ENCODE measurements around the gene ATP6V1G1.

- TF ChIP-seq NFIC (IDR thresholded peaks at IDR 0.05) (no peak), FOXM1 (IDR thresholded peaks at IDR 0.05; ENCODE audit: borderline replicate concordance, low read depth) (no peak), TAF1 (IDR thresholded peaks at IDR 0.05; ENCODE audit: low read depth) (no peak), RAD21 (IDR thresholded peaks at IDR 0.05; ENCODE audit: low read depth) (no peak), CEBPB (IDR thresholded peaks at IDR 0.05) (no peak), CREB1 (IDR thresholded peaks at IDR 0.05; ENCODE audit: low read depth) (no peak), EP300 (IDR thresholded peaks at IDR 0.05; ENCODE audit: borderline replicate concordance) (no peak), YY1 (IDR thresholded peaks at IDR 0.05; ENCODE audit: low read depth) (no peak), EGR1 (IDR thresholded peaks at IDR 0.05) (no peak)
- TF ChIP-seq, protein P1, sequence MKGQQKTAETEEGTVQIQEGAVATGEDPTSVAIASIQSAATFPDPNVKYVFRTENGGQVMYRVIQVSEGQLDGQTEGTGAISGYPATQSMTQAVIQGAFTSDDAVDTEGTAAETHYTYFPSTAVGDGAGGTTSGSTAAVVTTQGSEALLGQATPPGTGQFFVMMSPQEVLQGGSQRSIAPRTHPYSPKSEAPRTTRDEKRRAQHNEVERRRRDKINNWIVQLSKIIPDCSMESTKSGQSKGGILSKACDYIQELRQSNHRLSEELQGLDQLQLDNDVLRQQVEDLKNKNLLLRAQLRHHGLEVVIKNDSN (IDR thresholded peaks at IDR 0.05) = no peak
- TF ChIP-seq, protein P2, sequence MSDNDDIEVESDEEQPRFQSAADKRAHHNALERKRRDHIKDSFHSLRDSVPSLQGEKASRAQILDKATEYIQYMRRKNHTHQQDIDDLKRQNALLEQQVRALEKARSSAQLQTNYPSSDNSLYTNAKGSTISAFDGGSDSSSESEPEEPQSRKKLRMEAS (IDR thresholded peaks at IDR 0.05) = no peak
- TF ChIP-seq, protein P3, sequence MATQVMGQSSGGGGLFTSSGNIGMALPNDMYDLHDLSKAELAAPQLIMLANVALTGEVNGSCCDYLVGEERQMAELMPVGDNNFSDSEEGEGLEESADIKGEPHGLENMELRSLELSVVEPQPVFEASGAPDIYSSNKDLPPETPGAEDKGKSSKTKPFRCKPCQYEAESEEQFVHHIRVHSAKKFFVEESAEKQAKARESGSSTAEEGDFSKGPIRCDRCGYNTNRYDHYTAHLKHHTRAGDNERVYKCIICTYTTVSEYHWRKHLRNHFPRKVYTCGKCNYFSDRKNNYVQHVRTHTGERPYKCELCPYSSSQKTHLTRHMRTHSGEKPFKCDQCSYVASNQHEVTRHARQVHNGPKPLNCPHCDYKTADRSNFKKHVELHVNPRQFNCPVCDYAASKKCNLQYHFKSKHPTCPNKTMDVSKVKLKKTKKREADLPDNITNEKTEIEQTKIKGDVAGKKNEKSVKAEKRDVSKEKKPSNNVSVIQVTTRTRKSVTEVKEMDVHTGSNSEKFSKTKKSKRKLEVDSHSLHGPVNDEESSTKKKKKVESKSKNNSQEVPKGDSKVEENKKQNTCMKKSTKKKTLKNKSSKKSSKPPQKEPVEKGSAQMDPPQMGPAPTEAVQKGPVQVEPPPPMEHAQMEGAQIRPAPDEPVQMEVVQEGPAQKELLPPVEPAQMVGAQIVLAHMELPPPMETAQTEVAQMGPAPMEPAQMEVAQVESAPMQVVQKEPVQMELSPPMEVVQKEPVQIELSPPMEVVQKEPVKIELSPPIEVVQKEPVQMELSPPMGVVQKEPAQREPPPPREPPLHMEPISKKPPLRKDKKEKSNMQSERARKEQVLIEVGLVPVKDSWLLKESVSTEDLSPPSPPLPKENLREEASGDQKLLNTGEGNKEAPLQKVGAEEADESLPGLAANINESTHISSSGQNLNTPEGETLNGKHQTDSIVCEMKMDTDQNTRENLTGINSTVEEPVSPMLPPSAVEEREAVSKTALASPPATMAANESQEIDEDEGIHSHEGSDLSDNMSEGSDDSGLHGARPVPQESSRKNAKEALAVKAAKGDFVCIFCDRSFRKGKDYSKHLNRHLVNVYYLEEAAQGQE (IDR thresholded peaks at IDR 0.05; ENCODE audit: low read depth) = no peak
Measured at GRCh38 chr9:114549697-114550330, 37.8 kb upstream of the ATP6V1G1 start.
